NCI-H82 (cell line): ENCODE measurements around the gene SREBF1.
A peak's percentile ranks its signal among the peaks of the same experiment; 100 is the strongest.
"Not testable (repeated sequence)": the region's sequence is repeated elsewhere in the genome, so short reads cannot be mapped to it uniquely, and the experiment has no call there.

Source experiments
- DNase-seq: peaks from one replicate; lab custom pipeline; 2025; lab: John Stamatoyannopoulos, UW

SREBF1 gene

DNA sequence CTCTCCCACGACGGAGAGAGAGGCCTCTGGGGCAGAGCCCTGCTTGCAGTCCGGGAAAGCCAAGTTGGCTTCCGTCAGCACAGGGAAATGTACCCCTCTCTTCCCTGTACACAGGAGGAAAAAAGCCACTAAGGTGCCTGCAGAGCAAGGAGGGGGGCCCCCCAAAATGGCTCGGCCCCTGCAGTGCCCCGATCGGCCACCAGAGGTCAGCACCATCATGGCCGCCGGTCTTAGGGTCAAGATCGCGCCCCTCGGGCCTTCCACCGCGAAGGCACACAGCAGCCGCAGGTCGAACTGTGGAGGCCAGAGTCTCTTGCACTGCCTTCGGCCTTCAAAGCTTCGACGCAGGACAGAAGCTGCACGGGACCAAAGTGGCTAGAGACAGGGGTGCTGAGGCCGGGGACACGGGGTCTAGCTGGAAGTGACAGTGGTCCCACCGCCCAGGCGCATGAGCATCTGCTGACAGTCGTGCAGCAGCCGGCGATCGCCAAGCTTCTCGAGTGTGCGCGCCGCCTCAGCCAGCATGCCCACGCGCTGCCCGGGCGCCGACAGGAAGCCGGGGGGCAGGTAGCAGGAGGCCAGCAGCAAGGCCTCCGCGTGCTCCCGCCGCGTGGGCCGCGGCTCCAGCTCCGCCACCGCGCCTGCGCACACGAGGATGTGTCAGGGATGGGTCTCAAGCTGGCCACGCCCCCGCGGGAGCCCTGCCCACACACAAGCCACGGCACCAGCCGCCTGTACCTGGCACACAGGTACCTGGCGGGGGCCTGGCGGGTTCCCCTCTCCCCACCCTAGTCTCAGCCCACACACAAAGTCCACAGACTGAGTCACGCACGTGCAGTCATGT, 24.4 kb downstream of the SREBF1 start:
- peak; percentile 70 for DNase-seq

- DNase-seq, result peak; percentile 66
Observed at GRCh38 chr17:17811381-17812210, 25.2 kb downstream of the SREBF1 start.

DNA sequence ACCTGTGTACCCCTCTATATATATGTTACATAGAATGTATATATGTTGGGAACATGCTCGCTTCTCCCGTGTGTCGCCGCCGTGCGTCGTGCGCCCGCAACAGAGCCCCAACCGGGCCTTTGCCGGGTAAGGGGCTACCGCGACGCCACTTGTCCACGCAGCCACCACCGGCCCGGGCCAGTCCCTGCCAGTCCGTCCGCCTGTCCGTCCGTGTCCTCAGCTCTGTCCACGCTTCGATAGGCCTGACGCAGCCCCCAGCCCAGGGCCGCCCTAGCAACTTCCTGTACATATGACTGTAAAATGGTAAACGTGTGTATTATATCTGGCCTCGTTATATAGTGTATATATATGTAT, 25.9 kb downstream of the SREBF1 start:
- no peak for DNase-seq

DNA sequence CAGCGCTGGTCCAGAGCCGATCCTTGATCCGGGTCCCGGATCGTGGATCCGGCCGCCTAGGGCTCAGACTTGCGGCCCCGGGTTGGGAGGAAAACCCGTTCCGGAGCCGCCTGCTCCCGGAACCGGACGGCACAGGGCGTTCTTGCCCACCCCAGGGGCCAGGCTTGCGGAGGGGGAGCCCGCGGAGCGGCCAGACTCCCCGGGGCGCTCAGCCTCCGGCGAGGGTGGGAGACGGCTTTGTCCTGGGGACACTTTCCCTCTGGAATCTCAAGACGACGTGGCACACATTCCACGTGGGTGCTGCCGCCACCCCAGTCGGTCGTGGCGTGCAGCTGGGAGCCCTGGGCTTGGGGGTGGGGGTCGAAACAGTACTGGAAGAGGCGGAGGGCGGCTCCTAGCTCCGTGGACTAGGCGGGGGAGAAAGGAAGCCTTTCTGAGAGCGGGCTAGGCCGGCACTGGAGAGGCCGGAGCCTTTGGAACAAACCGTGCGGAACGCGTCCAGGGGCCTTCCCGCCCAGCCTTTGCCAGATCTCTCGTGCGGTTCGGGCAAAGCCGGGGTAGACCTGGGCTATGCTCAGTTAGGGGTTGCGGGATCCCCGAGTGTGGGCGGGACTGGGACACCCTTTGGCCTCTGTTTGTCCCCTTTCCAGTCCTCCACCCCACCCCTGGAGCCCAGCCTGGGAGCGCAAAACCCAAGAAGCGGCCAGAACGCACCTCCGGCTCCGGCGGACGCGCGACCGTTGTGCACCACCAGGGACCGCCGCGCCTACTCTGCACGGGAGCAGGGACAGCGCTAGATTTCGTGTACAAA, 26.5 kb downstream of the SREBF1 start:
- DNase-seq, result peak; percentile 58

DNA sequence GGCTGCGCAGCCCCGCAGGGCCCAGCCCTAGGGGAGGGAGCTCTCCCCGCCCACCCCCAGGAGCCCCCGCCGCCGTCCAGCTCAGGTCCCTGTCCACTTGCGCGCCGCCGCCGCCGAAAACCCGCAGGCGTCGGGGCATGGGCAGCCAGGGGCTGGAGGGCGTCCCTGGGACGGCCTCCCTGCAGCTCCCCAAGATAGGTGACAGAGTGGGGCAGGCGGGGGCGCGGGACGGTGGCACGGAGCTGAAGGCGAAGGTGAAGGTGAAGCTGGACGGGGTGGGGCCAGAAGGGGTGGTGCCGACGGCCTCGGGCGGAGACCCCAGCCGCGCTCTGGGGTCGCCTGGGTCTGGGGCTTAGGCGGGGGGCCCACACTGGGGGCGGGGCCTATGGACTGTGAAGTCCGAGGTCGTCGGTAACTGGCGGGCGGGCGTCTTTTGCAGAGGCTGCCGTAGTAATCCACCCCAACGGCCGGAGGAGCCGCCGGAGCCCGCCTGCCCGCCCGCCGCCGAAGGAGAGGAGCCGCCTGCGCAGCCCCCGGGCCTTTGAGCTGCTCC, 27.2 kb downstream of the SREBF1 start:
- DNase-seq, result no peak

GRCh38 chr17:17808706-17809432, 27.9 kb downstream of the SREBF1 start:
- no peak for DNase-seq

GRCh38 chr17:17808200-17808599, 28.6 kb downstream of the SREBF1 start:
- DNase-seq, result not testable (repeated sequence)

DNA sequence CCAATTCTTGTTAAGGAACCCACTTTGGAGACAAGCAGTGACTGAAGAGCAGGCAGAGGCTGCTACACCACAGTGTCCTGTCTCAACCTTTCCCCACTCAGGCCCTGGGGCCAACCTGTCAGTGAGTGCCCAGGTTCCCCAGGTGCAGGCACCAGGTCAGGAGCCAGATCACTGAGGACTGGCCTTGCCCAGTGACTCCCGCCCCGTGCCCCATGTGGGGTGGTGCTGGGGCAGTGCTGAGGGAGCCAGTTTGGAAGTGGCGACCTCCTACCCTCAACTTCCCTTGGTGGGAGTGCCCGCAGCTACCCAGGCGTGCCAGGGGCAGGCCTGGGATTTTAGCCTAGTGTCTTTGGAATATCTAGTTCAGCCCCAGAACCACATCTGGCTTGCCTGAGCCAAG, 29.3 kb downstream of the SREBF1 start:
- DNase-seq, result no peak

DNA sequence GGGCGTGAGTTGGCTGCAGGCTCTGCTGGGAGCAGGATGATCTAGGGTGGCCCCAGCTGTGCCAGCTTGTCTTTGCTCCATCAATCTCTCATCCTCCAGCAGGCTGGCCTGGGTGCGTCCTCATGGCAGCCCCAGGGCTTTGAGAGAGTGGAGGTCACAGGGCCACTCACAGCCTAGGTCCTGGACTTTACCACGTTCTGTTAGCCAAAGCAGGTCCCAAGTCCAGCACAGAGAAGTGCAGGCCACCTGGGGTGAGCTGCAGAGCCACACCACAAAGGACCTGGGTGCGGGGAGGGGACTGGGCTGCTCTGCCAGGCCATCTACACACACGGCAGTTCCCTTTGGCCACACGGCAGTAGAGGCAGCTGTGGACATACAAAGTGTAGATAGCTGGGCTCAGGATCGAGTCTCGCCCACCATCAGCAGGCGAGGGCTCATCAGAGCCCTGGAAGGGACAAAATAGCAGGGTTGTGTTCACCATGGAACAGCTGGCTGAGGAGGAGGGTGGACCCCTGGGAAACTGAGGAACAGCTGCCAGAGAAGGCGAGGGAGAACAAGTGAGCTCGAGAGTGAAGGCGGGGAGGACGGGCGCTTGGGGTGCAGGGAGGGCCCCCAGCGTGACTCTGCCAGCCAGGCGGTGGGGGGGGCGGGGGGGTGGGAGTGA, 30.0 kb downstream of the SREBF1 start:
- DNase-seq, result no peak

GRCh38 chr17:17806035-17806434, 30.8 kb downstream of the SREBF1 start:
- no peak for DNase-seq

- DNase-seq, result no peak
Observed at GRCh38 chr17:17805575-17805974, 31.2 kb downstream of the SREBF1 start.

DNA sequence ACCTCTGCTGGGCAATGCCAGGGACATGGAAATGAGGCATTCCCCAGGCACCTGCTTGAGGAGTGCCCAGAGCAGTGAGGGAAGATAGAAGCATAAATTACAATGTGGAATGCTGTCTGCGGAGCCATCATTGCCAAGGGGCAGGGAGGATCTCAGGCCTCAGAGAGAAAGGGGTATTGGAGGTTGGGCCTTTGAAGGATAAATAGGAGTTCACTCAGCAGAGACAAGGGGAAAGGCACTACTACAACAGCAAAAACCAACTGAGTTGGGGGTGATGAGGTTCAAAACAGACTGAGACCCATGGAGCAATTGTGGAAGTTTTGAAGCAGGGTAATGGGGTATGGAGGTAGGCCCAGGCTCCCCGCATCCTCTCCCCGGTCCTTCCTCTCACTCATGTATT, 32.8 kb downstream of the SREBF1 start:
- DNase-seq, result no peak

DNA sequence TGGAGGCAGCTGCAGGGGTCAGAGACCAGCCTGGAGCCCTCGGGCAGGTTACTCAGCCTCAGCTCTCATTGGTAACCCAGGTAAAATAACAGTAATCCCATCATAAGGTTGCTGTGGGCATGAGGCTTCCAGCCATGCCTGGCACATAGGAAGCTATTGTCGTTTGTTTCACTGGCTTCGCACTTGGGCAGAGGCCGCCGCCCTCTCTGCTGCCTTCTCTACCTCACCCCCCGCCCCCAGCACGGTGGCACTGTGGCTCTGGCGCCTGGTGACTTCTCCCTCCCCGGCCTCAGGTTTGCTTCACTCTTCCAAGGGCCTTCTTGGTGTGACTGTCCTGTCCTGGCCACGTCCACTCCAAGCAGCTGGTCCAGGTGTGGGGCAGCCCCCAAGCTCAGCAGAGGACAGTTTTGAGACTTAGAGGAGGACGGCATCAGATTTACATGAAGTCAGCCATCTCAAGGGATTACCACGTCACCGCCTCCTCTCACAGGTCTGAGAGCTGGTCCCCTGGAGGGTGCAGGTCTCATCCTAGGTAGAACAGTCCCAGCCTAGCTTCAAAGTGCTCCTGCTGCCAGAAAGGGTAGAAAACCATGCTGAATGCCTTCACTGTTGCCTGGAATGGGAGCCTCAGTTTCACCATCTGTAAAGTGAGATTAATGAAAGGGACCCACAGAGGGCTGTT, 34.8 kb downstream of the SREBF1 start:
- DNase-seq, result no peak

- DNase-seq, result no peak
Observed at GRCh38 chr17:17800504-17801021, 36.2 kb downstream of the SREBF1 start.

- no peak for DNase-seq
Observed at GRCh38 chr17:17798573-17799255, 38.1 kb downstream of the SREBF1 start.

- DNase-seq, result no peak
Observed at GRCh38 chr17:17798010-17798556, 38.7 kb downstream of the SREBF1 start.

DNA sequence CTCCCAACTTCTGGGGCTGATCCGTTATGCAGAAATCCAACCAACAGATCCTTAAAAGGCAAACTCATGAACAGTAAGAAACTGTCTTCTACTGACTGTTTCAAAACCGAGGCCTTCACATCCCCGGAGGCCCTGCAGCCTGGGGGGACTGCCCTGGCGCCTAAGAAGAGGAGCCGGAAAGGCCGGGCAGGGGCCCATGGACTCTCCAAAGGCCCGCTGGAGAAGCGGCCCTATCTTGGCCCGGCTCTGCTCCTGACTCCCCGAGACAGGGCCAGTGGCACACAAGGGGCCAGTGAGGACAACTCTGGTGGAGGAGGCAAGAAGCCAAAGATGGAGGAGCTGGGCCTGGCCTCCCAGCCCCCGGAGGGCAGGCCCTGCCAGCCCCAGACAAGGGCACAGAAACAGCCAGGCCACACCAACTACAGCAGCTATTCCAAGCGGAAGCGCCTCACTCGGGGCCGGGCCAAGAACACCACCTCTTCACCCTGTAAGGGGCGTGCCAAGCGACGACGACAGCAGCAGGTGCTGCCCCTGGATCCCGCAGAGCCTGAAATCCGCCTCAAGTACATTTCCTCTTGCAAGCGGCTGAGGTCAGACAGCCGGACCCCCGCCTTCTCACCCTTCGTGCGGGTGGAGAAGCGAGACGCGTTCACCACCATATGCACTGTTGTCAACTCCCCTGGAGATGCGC, 39.5 kb downstream of the SREBF1 start:
- no peak for DNase-seq

GRCh38 chr17:17796787-17797061, 40.1 kb downstream of the SREBF1 start:
- no peak for DNase-seq
